Stimulated activated CD8-positive, alpha-beta memory T cell treated with anti-CD3 and anti-CD28 coated beads, Interleukin-12 subunit alpha, Interleukin-12 subunit beta, amount 100 ng/mL, for 24 hours (primary cell): ENCODE data around the gene P2RY6.

ENCODE experiments used
- DNase-seq: peaks from one replicate; pipeline ENCODE4 v3.0.0-alpha.2; 2020; ENCODE audit errors: extremely low read depth

Gene P2RY6

DNA sequence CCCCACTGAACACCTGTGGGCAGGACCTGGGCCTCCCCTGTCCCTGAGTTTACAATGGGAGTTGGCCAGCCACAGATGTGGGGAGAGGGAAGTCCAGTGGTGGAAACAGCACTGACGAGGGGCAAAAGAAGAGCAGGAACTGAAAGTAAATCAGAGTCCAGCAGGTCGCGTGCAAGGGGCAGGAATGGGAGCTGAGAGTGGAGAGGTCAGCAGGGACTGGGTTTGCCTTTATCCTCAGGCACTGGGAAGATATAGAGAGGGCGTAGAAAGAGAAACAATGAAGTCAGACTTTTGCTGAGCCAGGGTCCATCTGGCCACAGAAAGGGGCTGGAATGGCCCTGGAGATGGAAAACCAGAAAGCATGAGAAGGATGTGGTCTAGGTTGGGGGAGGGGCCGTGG is 8.5 kb downstream of the P2RY6 start:
- DNase-seq, result no peak

DNA sequence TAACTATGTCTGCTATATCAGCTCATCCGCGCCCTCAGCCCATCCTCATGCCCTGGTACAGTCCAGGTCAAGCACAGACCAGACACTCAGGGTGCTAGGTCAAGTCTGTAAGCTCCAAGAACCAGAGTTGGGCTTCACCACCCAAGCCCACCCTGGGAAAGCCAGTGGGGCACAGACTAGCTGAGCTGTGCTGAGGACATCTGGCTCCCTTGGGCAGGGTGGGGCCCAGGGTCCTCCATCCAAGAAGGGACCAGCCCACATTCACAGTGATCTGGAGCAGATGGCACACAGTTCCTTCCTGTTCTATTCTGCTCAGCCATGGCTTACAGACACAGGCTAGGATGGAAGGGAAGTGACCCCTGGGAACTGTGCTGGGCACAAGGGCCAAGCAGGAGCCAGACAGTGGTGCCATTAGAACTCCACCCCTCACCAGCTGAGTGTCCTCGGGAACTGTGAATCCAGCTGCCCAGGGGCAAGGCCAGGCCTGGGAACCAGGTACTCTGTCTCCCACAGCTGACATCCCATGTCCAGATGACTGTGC is 9.1 kb downstream of the P2RY6 start:
- no peak for DNase-seq

DNA sequence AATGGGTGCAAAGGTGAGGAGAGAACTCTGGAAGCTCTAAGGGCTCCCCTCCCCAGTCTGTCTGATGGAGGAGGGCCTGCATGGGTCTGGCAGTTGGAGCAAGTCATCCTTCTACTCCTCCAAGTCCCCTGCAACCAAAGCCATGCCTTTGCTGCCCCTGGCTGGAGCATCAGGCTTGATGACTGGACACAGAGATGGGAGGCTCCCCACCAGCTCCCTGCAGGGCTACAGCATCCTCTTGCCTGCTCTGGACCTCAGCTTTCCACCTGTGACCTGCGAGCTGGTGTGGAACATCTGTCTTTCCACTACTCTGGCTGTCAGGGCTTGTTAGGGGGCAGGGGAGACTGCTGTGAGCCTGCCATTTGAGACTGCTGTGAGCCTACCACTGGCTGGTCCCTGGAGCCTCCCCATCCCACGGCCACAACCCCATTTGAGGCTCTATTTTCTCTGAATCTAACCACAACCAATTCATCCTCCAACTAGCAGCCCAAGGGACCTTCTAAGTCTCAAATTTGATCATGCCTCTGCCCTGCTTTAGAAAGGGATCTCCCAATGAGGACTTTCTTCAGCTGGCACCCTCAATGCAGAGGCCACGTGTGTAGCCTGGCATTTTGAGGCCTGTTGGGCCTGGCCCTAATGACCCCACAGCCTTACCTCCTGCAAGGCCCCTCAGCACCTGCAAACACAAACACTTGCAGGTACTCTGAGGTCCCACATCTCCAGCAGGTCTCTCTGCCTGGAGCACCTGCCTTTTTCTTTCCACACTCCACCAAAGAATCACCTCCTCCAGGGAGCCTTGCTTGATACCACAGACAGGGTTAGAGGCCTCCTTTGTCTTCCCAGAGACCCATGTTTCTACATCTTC is 9.9 kb downstream of the P2RY6 start:
- no peak for DNase-seq

DNA sequence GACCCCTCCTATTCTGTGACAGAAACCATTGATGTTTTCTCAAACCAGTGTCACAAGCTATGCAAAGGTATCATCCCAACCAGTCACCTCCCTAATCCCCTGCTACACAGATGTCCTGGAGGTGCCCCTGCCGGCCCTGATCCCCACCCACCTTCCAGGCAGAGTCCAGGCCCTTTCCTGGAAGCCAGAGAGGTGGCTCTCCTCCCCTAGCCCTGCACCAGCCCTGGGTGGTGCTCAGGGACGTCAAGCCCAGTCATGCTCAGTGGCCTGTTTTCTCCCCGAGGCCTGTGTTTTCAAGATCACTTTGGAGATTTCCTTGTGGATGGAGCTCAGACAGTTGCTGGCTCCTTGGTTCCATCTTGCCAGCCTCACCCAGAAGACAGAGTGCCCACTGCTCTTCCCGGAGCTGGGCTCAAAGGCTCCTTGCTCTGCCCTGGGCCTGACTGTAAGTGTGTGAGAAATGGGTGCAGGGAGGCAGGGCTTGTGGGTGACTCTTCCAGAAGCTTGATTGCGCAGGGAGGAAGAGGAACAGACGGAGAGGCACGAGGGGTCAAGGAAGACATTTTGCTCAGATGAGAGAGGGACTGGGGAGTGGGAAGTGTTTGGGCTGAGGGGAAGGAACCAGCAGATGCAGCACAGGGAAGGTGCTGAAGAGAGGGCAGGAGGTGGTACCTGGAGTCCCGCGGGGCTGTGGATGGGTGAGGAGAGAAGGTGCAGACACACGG is 11.3 kb downstream of the P2RY6 start:
- no peak for DNase-seq

DNA sequence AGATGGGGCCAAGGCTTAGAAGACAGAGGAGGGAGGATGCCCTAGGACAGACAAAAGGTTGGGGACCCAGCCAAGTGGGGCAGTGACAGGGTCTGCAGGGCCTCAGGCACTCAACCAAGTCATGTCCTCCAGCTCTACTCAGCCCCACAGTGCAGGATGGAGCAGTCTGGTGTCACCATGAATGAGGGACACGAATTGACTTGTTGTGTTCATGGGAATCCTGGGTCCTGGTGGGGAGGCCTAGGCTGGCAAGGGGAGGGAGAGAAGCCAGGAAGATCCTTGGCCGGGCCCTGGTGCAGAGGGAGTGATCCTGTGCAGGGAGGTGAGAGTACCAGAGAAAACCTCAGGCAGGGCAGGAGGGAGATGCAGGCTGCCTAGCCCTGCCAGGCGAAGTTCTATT is 12.0 kb downstream of the P2RY6 start:
- no peak for DNase-seq

DNA sequence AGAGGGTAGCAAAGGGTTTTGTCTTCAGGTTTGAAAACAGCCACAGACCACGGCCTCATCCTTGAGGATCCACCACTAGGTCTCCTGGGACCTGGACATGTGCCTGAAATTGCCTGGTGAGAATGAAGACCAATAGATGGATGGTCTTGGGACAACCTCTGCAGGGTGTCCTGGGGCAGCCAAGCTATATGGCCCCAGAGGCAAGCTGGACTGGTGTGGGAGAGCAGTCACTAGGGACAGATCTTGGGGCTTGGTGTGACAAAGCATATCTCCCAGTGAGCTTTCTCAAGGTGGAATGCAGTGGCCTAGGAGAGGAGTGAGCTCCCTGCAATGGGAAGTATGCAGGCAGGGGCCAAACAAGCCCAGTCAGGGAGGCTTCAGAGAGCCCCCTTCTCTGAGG is 13.6 kb downstream of the P2RY6 start:
- no peak for DNase-seq

DNA sequence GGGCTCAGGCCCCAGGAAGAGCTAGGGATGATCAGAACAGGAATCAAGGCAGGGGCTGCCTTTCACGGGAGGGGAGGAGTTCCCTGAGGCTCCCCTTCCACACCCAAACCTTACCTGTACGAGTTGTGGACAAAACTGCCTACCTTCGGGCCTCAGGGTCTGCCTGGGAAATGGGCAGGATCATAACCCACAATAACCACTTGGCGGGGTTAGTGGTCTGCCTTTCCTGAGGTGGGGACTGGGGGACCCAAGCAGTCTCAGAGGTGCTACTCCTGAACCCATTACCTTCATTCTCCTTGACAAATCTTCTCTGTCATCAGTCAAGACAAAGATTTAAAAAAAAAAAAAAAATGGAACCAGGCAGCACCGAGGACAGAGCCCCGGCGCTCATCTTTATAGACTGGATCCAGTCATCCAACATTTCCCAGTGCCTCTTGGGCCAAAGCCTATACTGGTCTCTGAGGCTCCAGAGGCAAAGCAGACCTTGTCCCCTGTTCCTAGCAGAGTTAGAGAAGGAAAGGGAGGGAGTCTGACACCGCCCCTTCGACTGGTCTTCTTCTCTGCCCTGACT is 14.2 kb downstream of the P2RY6 start:
- DNase-seq, result no peak

DNA sequence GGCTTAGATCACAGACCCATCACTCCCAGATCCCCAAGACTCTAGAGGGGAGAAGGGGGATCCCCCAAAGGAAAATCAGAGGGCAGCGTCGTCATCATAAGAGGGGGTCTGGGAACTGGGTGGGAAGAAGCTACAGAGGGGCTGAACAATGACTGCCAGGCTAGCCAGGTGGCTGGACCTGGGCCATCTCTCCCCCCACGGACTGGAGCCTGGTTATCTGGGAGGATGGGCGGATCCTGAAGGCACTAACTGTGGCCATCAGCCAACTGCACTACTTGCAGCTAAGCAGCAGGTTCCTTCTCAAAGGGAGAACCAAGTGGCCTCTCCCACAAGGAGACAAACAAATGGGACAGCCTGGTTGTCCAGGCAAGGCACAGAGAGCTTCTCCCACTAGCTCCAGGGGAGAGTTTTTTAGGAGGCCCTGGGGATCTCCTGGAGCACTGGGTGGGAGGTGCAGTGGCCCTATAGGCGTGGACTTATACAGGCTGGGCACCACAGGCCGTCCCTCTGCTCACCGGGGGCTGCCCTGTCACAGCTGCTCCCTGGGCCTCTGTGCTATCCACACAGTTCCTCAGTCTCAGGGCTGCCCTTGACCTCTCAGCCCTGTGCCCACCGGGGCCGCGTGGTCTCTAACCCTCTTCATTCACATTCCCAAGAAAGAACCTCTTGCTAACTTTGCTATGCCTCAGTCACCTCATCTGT is 15.4 kb downstream of the P2RY6 start:
- DNase-seq, result no peak

DNA sequence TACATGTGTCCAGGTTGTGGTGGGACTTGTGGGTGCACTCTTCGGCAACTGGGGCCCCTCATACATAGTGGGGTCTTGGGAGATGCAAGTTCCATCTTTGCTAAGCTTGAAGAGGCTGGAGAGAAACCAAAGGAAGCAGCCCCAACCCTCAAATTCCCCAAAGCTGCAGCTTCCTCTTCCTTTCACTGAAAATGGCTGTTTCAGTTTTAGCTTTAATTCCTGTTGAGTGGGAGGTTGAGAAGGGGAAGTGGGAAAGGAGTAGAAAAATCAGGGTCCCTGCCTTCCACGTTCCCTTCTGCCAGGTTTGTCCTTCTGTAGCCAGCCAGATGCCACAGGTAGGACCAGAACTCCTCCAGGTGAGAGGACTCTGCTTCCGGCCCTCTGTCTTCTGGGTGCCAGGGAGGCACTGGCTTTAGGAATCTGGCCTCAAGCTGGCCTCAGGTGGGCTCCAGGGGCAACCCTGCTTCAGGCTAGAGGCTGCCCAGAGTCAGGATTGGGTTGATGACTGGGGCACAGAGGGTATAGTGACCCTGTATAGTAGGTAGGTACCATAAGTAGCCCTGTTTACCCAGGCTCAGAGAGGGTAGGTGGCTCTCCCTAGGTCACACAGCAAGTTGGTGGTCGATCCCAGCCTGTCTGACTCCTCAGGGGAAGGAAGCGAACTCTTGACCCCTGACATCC is 16.2 kb downstream of the P2RY6 start:
- no peak for DNase-seq

DNA sequence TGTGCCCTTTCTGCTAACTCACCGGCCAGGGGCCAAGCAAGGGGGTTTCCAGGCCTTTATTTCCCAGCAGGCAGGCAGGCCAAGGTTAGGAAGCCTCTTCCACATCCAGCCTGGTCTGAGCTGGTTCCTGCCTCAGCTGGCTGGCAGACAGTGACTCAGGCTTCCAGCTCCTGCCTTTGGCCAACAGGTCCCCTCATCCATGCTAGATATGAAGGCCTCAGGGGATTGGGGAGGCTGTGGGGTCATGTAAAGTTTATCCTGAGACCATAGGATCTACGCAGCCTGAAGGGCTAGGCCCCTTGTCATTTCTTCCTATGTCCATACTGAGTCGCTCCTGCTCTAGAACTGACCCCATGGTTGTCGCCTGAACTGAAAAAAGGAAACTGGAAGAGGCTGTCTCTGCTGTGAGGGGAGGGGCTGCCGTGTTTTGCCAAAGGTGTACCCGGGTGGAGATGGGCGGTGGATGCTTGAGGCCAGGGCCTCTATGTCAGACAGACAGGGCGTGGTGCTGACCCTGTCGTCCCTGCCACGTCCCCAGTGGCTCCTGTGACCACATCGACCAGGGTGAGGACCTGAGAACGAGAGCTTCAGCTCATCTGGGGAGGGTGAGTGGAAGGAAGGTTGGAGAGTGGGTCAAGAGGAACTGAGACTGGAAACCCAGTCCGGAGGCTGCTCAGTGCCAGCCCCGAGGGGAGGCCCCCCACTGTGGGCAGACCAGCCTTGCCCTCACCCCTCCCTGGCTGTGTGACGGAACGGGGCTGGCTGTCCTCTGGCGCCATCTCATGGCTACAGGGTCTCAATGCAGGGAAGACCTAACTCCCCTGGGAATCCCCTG is 17.0 kb downstream of the P2RY6 start:
- DNase-seq, result no peak

DNA sequence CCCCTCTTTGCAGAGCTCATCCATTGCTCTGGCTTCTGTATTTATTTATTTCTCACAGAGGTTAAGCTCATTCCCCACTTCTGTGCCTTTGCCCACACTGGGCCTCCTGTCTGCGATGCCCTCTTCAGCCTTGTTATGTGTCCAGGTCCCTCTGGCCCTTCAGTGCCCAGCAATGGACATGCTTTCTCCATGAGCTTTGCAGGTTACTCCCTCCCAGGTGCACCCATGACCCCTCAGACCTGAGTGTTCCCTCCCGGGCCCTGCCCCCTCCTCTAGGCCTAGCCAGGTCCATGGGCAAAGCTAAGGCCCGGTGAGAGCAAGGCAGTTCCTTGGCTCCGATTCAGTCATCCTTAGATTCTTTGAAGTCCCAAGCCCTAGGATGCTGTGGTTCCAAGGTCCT is 18.4 kb downstream of the P2RY6 start:
- no peak for DNase-seq

DNA sequence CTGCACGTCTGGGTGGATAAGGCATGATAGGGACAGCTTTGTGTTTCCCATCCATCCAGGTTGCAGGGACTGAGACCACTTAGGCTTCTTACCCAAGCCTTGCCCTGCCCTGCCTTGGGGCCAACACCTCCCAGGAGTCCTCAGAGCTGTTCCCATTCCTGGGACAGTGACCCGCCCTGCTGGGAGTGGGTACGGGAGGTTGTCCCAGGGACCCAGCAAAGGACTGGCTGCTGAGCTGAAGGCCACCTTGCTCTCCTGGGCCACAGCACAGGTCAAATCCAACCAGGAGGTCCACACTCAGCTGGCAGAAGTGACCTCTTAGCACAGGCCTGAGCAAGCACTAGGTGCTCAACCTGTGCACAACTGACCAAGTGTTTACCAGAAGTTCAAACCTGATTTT is 19.1 kb downstream of the P2RY6 start:
- no peak for DNase-seq

DNA sequence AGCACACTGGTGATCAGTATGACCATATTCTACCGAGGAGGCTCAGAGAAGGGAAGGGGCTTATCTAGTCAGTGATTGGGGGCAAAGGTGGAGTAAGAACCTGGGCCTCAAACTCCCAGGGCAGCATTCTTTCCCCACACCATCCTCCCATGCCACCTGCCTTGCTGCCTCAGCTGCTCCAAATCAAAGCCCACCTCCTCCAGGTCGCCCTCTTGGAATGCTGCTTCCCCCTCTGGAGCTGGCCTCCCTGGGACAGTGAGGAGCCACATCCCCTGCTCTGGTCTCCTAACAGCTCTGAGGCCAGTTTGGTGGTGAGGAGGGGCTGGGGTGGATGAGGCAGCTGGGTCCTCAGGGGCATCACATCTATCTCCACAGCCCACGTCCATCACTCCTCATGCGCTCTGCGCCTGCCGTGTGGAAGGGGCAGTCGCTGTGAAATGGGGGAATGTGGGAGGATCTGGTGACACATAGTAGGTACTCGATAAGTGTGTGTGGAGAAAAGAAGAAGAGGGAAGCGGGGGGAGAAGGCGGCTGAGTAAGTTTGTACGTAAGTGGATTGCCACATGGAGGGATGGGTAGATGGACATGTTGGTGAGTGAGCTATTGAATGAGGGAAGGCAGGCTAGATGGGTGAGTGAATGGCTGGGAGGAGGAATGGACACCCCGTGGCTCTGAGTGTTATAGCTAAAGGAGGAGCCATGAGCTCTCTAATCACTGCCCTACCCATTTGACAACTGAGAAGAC is 19.8 kb downstream of the P2RY6 start:
- no peak for DNase-seq

DNA sequence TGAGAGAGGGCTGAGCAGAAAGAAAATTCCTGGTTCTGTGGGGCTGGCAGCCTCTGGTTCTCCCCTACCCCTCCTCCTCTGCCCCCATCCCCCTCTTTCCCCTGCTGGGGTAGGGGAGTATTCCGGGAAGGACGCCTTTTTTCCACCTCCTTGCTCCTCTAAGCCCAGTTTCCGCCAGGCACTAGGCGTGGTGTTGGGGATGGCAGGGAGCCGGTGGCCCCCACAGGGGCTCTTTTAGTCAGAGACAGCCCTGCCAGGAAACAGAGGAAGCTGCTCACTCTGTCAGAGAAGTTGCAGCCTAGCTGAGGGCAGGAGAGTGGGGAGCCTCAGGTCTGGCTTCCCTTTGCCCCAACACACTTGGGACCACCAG is 20.4 kb downstream of the P2RY6 start:
- no peak for DNase-seq

DNA sequence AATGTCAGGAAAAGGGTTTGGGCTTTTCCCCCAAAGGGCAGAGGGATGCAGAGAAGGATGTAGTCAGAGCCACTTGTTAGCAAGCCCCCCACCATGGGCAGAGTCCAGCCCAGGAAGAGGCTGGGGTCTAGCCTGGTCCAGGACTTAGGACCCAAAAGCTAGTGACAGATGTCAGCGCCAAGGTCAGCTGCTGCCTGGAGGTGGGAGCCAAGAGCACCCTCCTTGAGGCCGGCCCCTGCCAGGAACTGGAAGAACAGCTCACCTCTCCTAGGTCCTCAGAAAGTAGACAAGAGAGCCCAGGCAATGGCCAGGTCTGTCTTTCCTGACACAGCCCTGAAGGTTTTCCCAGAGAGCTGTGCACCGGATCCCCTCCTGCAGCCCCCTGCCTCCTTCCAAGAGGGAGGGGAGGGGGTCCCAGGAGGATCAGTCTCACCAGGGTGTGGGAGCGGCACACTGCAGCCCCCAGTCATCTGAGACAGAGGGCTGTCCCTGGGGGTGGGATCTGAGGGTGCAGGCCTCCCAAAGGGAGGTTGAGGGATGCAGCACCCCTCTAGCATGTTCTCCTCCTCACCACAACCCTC is 21.3 kb downstream of the P2RY6 start:
- no peak for DNase-seq

DNA sequence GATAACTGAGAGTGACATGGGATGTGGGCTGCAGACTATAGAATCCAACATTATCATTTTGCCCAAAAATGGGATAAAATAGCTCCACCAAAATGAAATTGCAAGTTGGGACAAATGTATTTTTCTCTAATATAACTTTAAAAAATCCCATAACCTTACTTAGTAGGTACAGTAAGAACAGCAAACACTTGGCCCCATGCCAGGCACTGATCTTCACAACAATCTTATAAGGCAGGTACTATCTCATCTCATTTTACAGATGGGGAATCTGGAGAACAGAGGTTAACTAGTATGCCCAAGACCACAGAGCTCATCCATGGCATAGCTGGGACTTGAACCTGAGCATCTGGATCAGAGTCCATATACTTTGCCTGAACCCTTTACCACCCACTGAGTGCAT is 22.5 kb downstream of the P2RY6 start:
- DNase-seq, result no peak

DNA sequence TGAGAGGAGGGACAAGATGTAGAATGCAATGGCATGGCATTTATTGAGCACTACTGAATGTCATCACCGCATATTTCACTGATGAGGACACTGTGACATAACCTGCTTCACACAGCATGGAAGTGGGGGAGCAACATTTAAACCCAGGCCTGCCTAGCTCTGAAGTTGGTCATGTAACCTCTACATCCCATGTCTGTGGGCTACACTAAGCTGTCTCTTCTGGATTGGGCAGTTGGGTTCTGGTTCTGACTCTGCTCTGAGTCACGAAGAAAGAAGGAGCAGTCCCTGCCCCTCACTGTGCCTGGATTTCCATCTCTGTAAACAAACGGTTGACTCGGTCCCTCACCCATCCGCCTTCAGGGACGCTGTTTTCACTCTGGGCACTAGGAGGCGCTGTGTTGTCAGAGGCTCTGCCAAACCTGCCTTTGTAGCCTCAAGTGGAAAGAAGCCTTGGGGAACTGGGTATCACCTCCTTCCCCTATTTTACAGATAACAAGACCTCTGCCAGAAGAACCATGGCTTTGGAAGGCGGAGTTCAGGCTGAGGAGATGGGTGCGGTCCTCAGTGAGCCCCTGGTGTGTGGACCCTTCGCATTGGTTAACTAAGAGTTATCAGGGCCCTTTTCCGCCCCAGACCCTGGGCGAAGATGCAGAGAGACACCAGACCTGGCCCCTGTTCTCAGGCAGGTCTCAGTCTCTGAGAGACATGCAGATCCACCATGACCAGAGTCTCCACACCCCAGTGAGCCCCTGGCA is 23.3 kb downstream of the P2RY6 start:
- peak; percentile 26 for DNase-seq

DNA sequence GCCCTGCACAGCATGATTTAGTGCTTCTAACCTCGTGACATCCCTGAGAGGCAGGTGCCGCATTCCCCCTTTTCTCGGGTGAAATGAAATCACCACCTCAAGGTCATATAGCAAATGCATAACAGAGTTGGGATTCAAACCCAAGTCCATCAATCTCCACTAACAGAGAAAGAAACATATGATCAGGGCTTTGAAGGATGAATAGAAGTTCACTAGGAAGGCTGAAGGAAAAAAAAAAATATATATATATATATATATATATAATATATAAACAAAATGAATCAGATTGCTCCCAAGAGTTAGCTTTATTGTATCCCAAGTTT is 23.8 kb downstream of the P2RY6 start:
- DNase-seq, result no peak
